DLD1 (cell line): ENCODE results near the gene C1orf116.

Experiments used
- in situ Hi-C: cut with HindIII; loops from 2 replicates; pipeline ENCODE4 v1.10.0; 2017; ENCODE audit warnings: low sequenced_read_pairs

The C1orf116 gene

DNA sequence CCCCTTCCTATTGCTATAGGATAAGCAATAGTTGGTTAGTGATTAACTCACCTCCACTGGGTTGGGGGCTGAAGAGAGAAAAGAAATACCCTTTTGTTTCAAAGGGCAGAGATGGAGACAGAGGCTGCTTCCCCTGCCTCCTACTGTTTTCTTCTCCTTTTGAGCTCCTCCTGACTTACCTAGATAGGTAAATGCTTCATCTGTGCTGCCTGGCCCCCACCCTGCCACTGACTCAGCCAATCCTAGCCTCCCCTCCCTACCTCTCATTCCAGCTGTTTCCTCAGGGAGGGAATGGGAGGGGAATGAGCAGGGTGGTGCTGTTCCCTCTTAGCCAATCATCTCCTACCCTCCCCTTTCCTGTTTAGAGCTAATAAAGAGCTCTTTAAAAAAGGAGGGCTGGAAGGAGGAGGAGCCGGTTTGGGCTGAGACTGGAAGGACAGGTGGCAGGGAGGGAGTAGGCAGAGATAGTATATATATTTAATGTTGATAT, at the start of gene C1orf116:
TSS of gene C1orf116 (minus strand) at position 229 of the 490 bp plus-strand sequence. CDS start 5,158 bp downstream, outside the sequence.
- in situ Hi-C loops, result no loop called here

GRCh38 chr1:207081806-207082205, 49.2 kb upstream of the C1orf116 start:
- in situ Hi-C loops, result no loop called here

- in situ Hi-C loops, result no loop called here
Measured at GRCh38 chr1:207081088-207081487, 48.5 kb upstream of the C1orf116 start.

DNA sequence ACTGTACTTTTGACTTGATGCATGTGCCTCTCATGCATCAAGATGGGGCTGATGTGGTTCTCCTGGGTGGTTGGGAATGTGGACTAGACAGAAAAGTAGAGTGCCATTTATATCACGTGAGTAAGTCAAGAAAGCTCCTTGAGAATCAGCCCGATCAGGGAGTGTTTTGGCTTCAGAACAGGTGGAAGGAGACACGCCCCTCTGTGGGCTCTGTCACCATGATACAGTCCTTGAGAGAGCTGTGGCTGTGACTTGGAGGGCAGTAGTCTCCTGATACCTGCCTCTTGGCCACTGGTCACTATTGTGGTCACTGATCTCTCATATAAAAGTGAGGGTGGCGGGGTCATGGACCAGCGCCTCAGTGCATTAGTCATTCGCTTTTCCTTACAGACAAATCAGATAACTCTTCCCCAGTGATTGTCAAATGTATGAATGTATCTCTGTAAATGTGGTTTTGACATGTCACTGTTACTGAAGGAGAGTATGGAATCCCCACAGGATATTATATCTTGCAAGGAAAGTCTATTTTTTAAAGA, 47.2 kb upstream of the C1orf116 start:
- in situ Hi-C loops, result no loop called here

- in situ Hi-C loops, result no loop called here
Measured at GRCh38 chr1:207078578-207079132, 46.1 kb upstream of the C1orf116 start.

DNA sequence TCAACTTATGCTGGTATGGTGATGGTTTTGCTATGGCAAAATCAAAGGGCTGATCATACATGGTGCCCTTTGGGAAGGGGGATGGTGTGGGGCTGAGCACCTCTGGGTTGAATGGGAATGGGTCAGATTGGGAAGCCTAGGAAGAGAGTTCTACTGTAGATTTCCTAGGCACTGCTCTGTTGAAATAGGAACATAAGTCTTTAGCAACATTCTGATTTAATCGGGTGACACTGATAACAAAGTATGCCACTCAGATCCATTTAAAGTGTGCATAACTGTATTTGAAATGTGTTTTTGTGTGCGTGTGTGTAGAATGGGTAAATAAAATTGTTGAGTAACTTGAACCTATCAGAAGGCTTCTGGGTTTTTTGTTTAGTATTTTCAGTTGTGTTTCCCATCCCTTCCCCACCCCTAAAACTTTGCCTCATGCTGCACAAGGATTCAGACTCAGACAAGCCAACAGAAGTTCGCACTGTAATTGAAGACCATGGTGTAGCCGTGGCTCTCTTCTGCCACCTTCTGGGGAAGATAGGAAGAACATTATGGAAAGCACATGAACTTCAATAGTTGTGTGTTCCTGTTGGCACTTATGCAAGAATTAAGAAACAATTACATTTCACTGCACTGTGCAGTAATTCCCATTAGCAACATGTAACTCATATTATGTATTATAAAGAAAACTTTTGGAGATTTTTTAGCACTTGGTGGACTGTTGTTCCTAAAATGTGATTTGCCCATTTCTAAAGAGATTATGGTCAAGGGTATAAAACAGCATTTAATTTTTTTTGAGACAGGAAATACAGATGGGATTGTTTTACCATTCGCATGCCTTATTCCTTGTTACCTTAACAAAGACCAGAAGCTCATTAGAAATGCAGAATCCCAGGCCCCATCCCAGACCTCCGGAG, 45.2 kb upstream of the C1orf116 start:
- in situ Hi-C loops, result no loop called here

DNA sequence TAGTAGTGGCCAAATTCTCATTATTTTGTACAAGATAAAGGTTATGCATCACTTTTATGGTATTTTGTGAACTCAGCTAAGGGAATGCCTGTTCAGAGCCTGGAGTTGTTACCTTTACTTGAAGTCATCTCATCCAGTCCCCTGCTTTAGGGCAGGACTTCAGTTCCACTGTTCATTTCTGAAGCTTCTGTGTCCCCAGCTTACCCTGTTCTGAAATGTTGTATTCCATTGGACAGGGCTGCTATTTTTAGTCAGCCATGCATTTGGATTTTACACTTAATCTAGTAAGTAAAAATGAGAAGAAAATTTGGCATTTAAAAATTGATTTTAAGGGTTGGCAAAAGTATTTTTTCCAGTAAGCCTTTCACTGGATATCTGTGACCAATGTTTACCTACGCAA, 44.5 kb upstream of the C1orf116 start:
- in situ Hi-C loops, result no loop called here

GRCh38 chr1:207076181-207076955, 43.8 kb upstream of the C1orf116 start:
- in situ Hi-C loops, result no loop called here

- in situ Hi-C loops, result loop anchor here (25.0 kb wide), 1 partner anchor 338 kb away; no protein-coding TSS in a partner anchor
Measured at GRCh38 chr1:207073906-207074820, 41.6 kb upstream of the C1orf116 start.

GRCh38 chr1:207072233-207072632, 39.7 kb upstream of the C1orf116 start:
- in situ Hi-C loops, result loop anchor here (25.0 kb wide), 1 partner anchor 340 kb away; no protein-coding TSS in a partner anchor

DNA sequence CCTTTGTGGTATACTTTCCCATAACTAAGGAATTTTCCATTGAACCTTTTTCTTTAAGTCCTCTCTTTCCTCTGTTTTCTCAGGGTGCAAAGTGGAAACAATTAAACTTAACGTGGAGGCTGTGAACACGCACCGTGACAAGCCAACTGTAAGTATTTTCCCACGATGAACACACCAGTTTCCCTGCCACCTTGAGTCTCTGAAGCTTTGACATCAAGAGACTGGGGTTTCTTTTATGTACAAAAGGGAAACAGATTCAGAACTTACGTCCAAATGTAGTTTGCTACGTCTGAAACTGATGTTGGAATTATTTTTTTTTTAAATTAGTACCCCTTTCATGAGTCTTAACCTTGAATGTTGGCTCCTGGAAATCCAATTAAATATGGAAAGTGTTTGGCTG, 38.9 kb upstream of the C1orf116 start:
- in situ Hi-C loops, result loop anchor here (25.0 kb wide), 1 partner anchor 341 kb away; no protein-coding TSS in a partner anchor

- in situ Hi-C loops, result loop anchor here (25.0 kb wide), 1 partner anchor 341 kb away; no protein-coding TSS in a partner anchor
Measured at GRCh38 chr1:207070811-207071210, 38.3 kb upstream of the C1orf116 start.

- in situ Hi-C loops, result loop anchor here (25.0 kb wide), 1 partner anchor 342 kb away; no protein-coding TSS in a partner anchor
Measured at GRCh38 chr1:207069858-207070506, 37.4 kb upstream of the C1orf116 start.

- in situ Hi-C loops, result loop anchor here (25.0 kb wide), 1 partner anchor 343 kb away; no protein-coding TSS in a partner anchor
Measured at GRCh38 chr1:207069061-207069460, 36.5 kb upstream of the C1orf116 start.

- in situ Hi-C loops, result loop anchor here (25.0 kb wide), 1 partner anchor 345 kb away; no protein-coding TSS in a partner anchor
Measured at GRCh38 chr1:207067665-207068064, 35.1 kb upstream of the C1orf116 start.

DNA sequence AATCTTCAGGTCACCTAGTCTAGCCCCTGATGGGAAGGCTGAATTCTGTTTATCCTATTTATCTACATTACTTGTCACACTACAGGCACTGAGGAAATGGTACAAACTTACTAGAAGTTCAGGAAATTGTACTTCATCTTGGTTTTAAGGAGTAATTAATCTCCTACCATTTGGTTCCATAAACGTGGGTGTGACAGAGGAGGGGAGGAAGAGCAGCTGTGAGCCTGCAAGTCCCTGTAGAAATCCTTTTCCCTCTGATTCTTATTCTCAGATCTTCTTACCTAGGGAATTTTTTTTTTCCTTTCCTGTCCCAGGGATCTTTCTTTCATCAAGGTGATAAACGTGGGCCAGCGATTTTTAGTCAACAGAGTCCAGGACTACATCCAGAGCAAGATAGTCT, 34.6 kb upstream of the C1orf116 start:
- in situ Hi-C loops, result loop anchor here (25.0 kb wide), 1 partner anchor 345 kb away; no protein-coding TSS in a partner anchor

DNA sequence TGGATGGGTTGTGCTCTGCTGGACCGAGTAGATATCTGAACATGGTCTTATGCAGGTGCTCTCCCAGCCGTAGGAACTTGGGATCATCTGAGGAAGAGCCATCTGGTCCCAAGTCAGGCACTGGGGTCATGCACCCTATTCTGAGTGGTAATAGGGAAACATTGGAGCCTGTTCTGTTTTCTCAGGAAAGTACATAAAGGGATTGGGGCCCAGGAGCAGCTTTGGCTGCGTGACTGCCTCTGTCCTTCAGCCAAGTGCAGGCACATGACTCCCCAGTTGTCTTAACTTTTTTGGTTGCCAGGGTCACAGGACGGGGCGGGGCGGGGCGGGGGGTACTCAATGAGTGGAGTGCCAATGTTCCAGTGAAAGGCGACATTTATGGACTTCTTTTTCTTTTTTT, 32.0 kb upstream of the C1orf116 start:
- in situ Hi-C loops, result loop anchor here (25.0 kb wide), 1 partner anchor 348 kb away; no protein-coding TSS in a partner anchor

DNA sequence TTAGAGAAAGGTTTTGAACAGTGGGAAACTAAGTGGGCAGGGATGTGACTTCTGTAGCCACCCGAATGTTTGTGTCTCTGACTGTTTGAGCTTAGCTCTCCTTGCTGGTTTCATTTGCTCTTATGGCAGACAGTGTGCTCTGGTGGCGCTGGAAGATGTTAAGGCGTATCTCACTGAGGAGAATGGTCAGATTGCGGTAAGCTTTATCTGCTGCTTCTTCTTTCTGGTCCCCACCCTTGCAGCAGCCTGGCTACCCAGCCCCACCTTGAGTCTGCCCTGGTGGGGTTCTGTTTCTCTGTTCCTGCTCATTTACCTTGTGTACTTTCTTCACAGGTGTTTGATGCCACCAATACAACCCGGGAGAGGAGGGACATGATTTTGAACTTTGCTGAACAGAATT, 30.5 kb upstream of the C1orf116 start:
- in situ Hi-C loops, result loop anchor here (25.0 kb wide), 1 partner anchor 349 kb away; no protein-coding TSS in a partner anchor

GRCh38 chr1:207062058-207062457, 29.5 kb upstream of the C1orf116 start:
- in situ Hi-C loops, result loop anchor here (25.0 kb wide), 1 partner anchor 350 kb away; no protein-coding TSS in a partner anchor
